Fibroblast of mammary gland (primary cell): ENCODE measurements around the gene ZDHHC14.
A peak's percentile ranks its signal among the peaks of the same experiment; 100 is the strongest.

Source experiments
- DNase-seq: peaks from one replicate; pipeline ENCODE4 v3.0.0-alpha.2; 2010; ENCODE audit warnings: low read depth
- H3K4me3 ChIP-seq: 2 replicates; pipeline ENCODE4 v1.5.1; 2011; ENCODE audit warnings: low read depth, mild to moderate bottlenecking, low read length, moderate library complexity; ENCODE audit not compliant: control insufficient read depth
- TF ChIP-seq, protein P1 (sequence below): conservative IDR thresholded peaks from 2 replicates; pipeline ENCODE4 v1.5.1; 2011; ENCODE audit warnings: low read depth, low read length, inconsistent platforms; ENCODE audit not compliant: control insufficient read depth, insufficient read depth

The ZDHHC14 gene

DNA sequence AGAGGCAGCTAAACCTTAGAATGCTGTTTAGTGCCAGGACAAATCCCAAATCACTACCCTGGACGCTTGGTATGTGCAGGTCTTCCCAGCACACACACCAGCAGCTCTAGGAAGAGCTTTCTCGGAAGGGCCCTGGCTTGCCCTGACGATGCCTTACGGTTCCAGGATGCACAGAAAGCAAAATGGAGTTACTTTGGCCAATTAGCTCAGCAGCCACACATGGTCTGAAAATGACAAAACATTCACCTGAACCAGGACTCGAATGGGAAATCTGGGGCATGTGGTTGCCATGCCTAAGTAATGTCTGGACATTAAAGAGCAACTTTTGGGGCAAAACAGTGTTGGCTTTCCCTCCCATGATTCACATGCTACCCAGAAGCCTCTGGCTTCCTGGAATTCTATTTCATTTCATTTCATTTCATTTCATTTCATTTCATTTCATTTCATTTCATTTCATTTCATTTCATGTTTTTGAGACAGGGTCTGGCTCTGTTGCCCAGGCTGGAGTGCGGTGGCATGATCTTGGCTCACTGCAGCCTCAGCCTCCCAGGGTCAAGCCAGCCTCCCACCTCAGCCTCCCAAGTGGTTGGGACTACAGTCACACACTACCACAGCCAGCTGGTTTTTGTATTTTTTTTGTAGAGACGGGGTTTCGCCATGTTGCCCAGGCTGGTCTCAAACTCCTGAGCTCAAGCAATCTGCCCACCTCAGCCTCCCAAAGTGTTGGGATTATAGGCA is 153.3 kb downstream of the ZDHHC14 start:
- TF ChIP-seq, protein P1, sequence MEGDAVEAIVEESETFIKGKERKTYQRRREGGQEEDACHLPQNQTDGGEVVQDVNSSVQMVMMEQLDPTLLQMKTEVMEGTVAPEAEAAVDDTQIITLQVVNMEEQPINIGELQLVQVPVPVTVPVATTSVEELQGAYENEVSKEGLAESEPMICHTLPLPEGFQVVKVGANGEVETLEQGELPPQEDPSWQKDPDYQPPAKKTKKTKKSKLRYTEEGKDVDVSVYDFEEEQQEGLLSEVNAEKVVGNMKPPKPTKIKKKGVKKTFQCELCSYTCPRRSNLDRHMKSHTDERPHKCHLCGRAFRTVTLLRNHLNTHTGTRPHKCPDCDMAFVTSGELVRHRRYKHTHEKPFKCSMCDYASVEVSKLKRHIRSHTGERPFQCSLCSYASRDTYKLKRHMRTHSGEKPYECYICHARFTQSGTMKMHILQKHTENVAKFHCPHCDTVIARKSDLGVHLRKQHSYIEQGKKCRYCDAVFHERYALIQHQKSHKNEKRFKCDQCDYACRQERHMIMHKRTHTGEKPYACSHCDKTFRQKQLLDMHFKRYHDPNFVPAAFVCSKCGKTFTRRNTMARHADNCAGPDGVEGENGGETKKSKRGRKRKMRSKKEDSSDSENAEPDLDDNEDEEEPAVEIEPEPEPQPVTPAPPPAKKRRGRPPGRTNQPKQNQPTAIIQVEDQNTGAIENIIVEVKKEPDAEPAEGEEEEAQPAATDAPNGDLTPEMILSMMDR: no peak
- H3K4me3 ChIP-seq: no peak overlapping the region
- DNase-seq: no peak

DNA sequence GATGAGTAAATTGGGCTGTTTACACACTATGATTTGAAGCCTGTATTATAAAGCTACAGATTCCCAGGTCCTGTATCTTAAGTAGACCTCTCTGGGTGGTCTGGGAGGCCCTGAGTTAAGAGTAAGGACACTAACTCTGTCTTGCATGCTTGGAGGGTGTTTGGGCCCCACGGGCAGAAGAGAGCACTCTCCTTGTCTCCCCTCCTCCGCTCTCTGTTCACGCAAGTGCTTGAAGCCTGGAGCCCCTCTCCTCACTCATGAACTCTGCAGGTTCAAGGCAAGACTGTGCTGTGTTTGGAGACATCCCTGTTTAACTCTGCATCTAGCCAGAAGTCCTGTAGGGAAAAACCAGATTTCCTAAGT is 154.0 kb downstream of the ZDHHC14 start:
- DNase-seq: no peak
- no peak overlapping the region for H3K4me3 ChIP-seq
- TF ChIP-seq, protein P1: no peak

DNA sequence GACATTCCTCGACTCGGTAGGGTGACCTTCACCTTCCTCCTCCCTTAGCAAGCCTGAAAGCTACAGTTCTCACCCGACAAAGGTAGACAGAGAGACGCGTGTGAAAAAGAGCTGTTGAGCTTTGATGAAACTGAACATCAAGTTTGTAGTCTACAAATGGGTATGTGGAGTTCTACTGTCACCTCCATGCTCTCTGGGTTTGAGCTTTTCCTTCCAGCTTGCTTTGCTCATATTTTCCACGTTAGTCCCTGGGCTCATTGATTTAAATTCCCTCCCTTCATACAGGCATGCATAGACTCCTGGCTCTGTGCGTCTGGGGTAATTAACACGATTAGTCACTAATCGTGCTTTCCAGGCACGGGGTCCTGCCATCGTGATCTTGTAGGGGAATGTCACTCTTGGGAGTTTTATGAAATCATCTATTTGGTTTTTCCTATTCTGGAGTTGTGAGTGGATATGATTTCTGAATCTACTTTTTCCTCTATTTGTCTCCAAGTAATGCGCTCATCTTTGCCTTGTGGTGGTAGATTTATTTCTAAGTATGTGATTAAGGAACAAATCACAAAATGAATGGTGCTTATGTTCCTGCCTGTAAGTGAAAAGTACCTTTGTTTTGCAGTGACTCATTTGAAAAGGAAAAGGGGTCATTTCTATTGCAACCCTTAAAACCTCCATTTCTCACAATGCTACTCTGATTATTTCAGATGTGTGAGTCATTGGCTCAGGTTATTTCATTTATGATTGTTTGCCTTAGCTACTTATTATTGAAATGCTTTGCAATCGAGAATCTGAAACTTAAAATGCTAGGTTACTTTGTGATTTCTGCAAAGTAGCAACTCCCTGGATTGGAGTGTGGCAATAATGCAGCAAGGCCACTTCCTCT is 154.6 kb downstream of the ZDHHC14 start:
- TF ChIP-seq, protein P1: no peak
- peak; percentile 84 for DNase-seq
- no peak overlapping the region for H3K4me3 ChIP-seq

- TF ChIP-seq, protein P1: no peak
- no peak for DNase-seq
- H3K4me3 ChIP-seq: no peak overlapping the region
Observed at GRCh38 chr6:157536223-157536545, 155.2 kb downstream of the ZDHHC14 start.

DNA sequence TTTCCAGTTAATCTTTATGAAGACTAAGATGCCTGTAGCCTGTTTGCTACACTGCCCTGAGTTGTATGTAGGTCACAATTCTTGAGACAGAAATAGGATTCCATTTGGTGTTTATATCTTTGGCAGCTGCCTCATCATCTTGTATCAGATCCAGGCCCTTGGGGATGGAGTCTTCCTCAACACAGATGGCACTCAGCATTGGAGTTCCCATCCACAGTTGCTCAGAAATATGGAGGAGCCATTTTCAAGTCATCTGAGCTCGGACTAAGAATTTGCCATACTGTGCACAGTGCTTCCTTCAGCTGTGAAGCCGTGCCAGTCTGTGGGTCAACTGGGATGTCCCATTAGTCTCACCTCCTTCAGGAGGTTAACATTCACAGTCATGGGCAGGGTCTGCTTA is 156.6 kb downstream of the ZDHHC14 start:
- TF ChIP-seq, protein P1: no peak
- no peak for DNase-seq
- no peak overlapping the region for H3K4me3 ChIP-seq

DNA sequence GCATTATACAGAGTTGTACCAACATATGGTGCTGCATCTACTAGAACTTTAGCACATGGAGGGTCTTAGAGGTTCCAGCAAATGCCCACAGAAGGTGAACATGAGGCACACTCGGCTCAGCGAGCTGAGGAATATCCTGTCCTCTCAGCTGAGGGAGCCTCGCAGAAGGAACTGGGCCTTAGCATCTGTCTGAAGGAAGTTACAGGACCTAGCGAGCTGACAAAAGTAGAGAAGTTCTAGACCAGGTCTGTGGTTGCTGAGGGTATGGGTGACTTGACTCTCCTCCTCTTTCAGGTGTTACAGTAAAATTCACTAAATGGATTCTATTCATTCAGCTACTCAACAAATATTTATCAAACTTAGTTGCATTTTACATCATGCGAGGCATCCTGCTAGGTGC is 157.2 kb downstream of the ZDHHC14 start:
- no peak for DNase-seq
- no peak overlapping the region for H3K4me3 ChIP-seq
- TF ChIP-seq, protein P1: no peak
